Measurements from ENCODE around the gene MUC4. TPM values are rescaled to one million over a fixed set of nuclear protein-coding genes. Genes with fewer than 3 reads are reported as not detected.

The MUC4 gene
- polyA plus RNA-seq, 1 of the 3 experiments (the other 2 are of a cell fraction): 0.07 TPM

DNA sequence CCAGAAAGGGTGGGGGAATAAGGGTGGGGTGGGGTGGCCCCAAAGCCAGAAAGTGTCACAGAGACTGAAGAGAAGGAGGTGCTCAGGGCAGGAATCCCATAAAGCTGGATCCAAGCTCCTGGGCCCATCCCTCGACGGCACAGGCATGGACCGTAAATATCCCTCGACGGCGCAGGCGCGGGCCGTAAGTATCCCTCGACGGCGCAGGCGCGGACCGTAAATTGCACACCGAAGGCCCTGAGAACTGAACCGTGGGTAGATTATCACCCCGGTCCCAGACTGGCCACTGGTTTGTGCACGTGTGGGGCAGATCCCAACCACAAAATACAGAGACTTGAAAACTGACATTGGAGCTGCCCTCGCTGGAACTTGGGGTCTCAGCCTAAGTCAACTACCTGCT lies 41.3 kb upstream of the MUC4 start:
- Histone ChIP-seq H2AFZ (ENCODE audit: low read depth) (no peak overlapping the region), H3K9me2 (no peaks in the 10 kb centered on the region), H3F3A (replicated peaks; ENCODE audit: insufficient read depth) (no peaks in the 10 kb centered on the region), H3K4me2 (no peak overlapping the region), H3K36me3 (replicated peaks in 1 of 2; ENCODE audit: control insufficient read depth in 1 of 2, insufficient read depth in 2 of 2, low read length in 1 of 2) (no peaks in the 10 kb centered on the region), H3K27ac (ENCODE audit: low read depth in 2 of 2, low read length in 1 of 2) (no peak overlapping the region), H3K4me3 (ENCODE audit: low read depth in 2 of 2, low read length in 1 of 2) (no peak overlapping the region), H3K9ac (no peak overlapping the region), H3K9me3 (no peaks in the 10 kb centered on the region), H3K27me3 (ENCODE audit: insufficient read depth) (no peaks in the 10 kb centered on the region), H3K4me1 (ENCODE audit: control insufficient read depth in 1 of 2, insufficient read depth in 2 of 2, low read depth in 1 of 2, low read length in 1 of 2) (no peaks in the 10 kb centered on the region; a peak in 1 of 4 replicates), H4K20me1 (ENCODE audit: insufficient read depth) (no peaks in the 10 kb centered on the region), H3K79me2 (ENCODE audit: insufficient read depth) (no peaks in the 10 kb centered on the region)
- WGBS (ENCODE audit: low lambda C conversion rate): 94% methylated on average over 11 of the region's 20 CpGs
- TF ChIP-seq POLR2AphosphoS5 (IDR thresholded peaks at IDR 0.05; ENCODE audit: low read depth, low read length): no peak
- TF ChIP-seq YY1 (IDR thresholded peaks at IDR 0.05; ENCODE audit: low read depth): no peak
- TF ChIP-seq REST (IDR thresholded peaks at IDR 0.05; ENCODE audit: low read depth, low read length): no peak
- no peak for TF ChIP-seq TAF1 (IDR thresholded peaks at IDR 0.05; ENCODE audit: borderline replicate concordance, low read depth, low read length)
- TF ChIP-seq GABPA (IDR thresholded peaks at IDR 0.05; ENCODE audit: low read depth): no peak
- no peak for TF ChIP-seq MEF2A (IDR thresholded peaks at IDR 0.05; ENCODE audit: borderline replicate concordance, low read depth)
- ChIA-PET CTCF (interaction anchor here (0.7 to 16.4 kb wide), 4 partner anchors 10 to 456 kb away, joined by 3 to 606 read pairs (median 54); partner anchors contain the start of gene TNK2), POLR2A (no interaction called here)
- DNase-seq: no peak

GRCh38 chr3:195850857-195851543 lies 39.3 kb upstream of the MUC4 start:
- ChIA-PET POLR2A (no interaction called here), CTCF (interaction anchor here (0.6 to 16.4 kb wide), 63 partner anchors 9 to 1168 kb away, joined by 3 to 606 read pairs (median 5); partner anchors contain the start of genes APOD, MUC20, MUC4 and TNK2)
- H3F3A ChIP-seq (replicated peaks; ENCODE audit: insufficient read depth): no peaks in the 10 kb centered on the region
- H3K36me3 ChIP-seq (replicated peaks in 1 of 2; ENCODE audit: control insufficient read depth in 1 of 2, insufficient read depth in 2 of 2, low read length in 1 of 2): no peaks in the 10 kb centered on the region
- no peaks in the 10 kb centered on the region for H4K20me1 ChIP-seq (ENCODE audit: insufficient read depth)
- no peaks in the 10 kb centered on the region for H3K9me3 ChIP-seq
- no peaks in the 10 kb centered on the region; a peak in 1 of 4 replicates for H3K4me1 ChIP-seq (ENCODE audit: control insufficient read depth in 1 of 2, insufficient read depth in 2 of 2, low read depth in 1 of 2, low read length in 1 of 2)
- H3K9ac ChIP-seq: no peak overlapping the region
- H3K4me3 ChIP-seq (ENCODE audit: low read depth in 2 of 2, low read length in 1 of 2): peak overlapping the region in 1 of 2 experiments; percentile 46; a peak in 1 of 4 replicates
- no peak overlapping the region for H3K4me2 ChIP-seq
- WGBS (ENCODE audit: low lambda C conversion rate): 27% methylated on average over 28 of the region's 31 CpGs
- H3K27ac ChIP-seq (ENCODE audit: low read depth in 2 of 2, low read length in 1 of 2): no peak overlapping the region
- DNase-seq: peak; percentile 94
- H3K79me2 ChIP-seq (ENCODE audit: insufficient read depth): no peaks in the 10 kb centered on the region
- no peak overlapping the region for H2AFZ ChIP-seq (ENCODE audit: low read depth)
- no peaks in the 10 kb centered on the region for H3K27me3 ChIP-seq (ENCODE audit: insufficient read depth)
- H3K9me2 ChIP-seq: no peaks in the 10 kb centered on the region
- TF ChIP-seq SIN3A (IDR thresholded peaks at IDR 0.05; ENCODE audit: borderline replicate concordance, low read depth, low read length) (peak; percentile 51; the same call in 1 of the 2 replicates), CHD2 (IDR thresholded peaks at IDR 0.05; ENCODE audit: low read length, partially characterized antibody) (peak; percentile 84), RXRA (IDR thresholded peaks at IDR 0.05; ENCODE audit: borderline replicate concordance, low read depth) (no peak), RFX5 (IDR thresholded peaks at IDR 0.05; ENCODE audit: low read length) (peak; percentile 95), USF1 (IDR thresholded peaks at IDR 0.05; ENCODE audit: borderline replicate concordance, low read depth) (no peak), TCF12 (IDR thresholded peaks at IDR 0.05) (no peak), RAD21 (IDR thresholded peaks at IDR 0.05; ENCODE audit: low read length) (peak; percentile 99), RCOR1 (IDR thresholded peaks at IDR 0.05; ENCODE audit: low read length) (peak; percentile 71), ZBTB33 (IDR thresholded peaks at IDR 0.05; ENCODE audit: borderline replicate concordance, low read depth) (no peak), POLR2AphosphoS5 (IDR thresholded peaks at IDR 0.05; ENCODE audit: low read depth, low read length) (no peak), MXI1 (IDR thresholded peaks at IDR 0.05; ENCODE audit: low read depth, low read length) (0 out of 2 replicates have a peak, but pooled peaks have one; percentile 54), ELF1 (IDR thresholded peaks at IDR 0.05) (no peak), SMC3 (IDR thresholded peaks at IDR 0.05; ENCODE audit: low read depth, low read length) (peak; percentile 97)
- TF ChIP-seq, protein P1, sequence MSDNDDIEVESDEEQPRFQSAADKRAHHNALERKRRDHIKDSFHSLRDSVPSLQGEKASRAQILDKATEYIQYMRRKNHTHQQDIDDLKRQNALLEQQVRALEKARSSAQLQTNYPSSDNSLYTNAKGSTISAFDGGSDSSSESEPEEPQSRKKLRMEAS (IDR thresholded peaks at IDR 0.05; ENCODE audit: low read depth): peak; percentile 29; the same call in 1 of the 2 replicates
